LNCAP (cell line): ENCODE data around the gene PALLD.

Source experiments
- TF ChIP-seq, protein P1 (sequence below): fragments of 450-650 bp; IDR thresholded peaks from 2 replicates; pipeline ENCODE4 v1.5.1; 2017; ENCODE audit warnings: mild to moderate bottlenecking

Gene PALLD

GRCh38 chr4:168531305-168531704 lies 34.5 kb downstream of the PALLD start:
- TF ChIP-seq, protein P1, sequence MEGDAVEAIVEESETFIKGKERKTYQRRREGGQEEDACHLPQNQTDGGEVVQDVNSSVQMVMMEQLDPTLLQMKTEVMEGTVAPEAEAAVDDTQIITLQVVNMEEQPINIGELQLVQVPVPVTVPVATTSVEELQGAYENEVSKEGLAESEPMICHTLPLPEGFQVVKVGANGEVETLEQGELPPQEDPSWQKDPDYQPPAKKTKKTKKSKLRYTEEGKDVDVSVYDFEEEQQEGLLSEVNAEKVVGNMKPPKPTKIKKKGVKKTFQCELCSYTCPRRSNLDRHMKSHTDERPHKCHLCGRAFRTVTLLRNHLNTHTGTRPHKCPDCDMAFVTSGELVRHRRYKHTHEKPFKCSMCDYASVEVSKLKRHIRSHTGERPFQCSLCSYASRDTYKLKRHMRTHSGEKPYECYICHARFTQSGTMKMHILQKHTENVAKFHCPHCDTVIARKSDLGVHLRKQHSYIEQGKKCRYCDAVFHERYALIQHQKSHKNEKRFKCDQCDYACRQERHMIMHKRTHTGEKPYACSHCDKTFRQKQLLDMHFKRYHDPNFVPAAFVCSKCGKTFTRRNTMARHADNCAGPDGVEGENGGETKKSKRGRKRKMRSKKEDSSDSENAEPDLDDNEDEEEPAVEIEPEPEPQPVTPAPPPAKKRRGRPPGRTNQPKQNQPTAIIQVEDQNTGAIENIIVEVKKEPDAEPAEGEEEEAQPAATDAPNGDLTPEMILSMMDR, result no peak

DNA sequence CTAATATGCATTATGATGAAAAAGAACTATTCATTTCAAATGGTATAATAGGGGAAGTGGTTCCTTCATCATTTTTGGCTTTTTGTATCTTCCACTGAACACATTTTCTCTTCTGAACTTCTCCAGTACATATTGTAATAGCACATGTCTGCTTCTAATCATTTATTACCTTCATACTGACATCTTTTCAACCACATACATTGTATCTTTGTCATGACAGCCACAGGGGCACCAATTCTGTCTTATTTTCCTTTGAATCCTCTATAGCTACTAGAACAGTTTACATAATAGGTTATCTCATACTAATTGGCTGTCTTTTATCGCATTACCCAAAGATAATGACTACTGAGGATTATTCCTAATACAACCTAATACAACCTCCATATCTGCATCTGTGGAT lies 37.7 kb downstream of the PALLD start:
- TF ChIP-seq, protein P1, result no peak

- TF ChIP-seq, protein P1, result no peak
Observed at GRCh38 chr4:168535689-168536088, 38.8 kb downstream of the PALLD start.

DNA sequence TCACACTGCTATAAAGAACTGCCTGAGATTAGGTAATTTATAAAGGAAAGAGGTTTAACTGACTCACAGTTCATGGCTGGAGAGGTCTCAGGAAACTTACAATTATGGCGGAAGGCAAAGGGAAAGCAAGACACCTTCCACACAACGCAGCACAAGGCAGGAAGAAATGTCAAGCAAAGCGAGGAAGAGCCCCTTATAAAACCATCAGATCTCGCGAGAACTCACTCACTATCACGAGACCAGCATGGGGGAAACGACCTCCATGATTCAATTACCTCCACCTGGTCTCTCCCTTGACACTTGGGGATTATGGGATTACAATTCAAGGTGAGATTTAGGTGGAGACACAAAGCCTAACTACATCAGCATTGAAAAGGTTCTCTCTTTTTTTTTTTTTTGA lies 39.6 kb downstream of the PALLD start:
- TF ChIP-seq, protein P1, result no peak

DNA sequence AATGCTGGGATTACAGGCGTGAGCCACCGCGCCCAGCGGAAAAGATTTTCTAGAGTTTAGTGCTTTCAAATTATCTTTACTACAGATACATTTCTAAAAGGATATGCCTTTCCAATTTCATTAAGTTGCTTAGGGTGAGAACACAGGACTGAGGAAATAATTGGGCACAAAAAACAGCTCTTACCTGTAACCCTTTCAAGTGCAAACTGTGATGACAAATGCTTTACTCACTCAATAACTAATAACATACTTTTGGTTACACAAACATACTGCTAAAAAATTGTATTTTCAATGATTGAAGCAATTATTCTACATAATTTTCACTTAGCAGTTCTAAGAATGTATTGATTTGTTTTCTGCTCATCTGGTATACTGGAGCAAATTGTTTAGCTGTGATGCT lies 40.2 kb downstream of the PALLD start:
- TF ChIP-seq, protein P1, result no peak

DNA sequence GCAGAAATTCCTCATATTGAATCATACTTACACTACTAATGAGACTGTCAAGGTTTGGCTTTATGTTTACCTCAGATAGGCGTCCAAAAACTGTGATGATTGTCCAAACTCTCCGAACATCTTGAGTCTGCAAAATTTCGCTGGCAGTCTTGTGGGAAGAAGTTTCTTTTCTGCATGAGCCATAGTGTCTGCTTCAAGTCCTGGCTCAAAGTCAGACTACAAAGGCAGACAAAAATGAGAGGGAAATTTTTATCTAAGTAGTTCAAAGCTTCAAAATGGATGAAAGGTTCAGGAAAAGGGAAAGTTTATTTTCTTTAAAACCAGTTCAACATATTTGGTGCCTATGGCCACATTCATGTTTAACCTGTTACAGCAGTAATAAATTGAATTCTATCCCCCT lies 40.7 kb downstream of the PALLD start:
- TF ChIP-seq, protein P1, result no peak

DNA sequence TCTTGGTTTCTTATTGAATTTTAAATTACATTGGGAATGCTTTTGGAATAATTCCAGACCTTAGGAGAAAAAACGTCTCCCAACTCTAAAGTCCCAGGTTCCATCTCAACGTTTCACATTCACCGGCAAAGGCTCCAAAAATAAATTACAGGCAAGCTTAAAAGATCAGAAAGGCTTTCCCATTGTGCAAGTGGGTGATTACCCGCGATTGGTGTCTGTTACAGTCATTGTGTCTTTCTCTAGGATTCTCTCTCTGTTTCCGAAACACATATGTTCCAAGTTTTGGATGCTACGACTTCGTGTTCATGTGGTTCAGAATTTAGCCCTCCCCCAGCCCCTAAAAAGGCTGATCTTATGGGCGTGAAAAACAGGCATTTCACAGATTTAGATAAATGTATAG lies 41.8 kb downstream of the PALLD start:
- TF ChIP-seq, protein P1, result no peak

GRCh38 chr4:168540086-168540485 lies 43.2 kb downstream of the PALLD start:
- TF ChIP-seq, protein P1, result no peak
